Anterior cingulate cortex (tissue), 58 donors: ENCODE measurements around the gene ASPG.

Experiments
- DNase-seq, 58 donors: peaks; one replicate each; lab custom pipeline; 2025; lab: John Stamatoyannopoulos, UW

ASPG gene

DNA sequence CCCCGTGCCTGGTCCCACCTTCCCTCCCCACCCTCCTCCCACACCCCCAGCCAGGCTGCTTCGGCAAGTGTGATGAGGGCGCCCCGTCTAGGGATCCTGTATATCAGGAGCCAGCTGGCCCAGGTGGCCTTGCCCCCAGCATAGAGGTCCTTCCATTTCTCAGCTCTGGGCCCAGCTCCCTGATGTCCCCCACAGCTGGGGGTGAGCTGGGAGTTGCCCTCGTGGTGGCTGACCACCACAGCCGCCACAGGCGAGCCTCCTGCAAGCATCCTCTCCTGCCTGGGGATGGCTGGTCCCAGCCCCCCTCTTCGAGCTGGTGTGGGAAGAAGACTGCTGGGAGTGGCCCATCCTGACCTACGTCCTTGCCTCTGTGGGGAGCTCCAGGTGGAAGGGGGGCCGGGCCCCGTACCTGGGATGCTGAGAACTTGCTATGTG, 7.4 kb downstream of the ASPG start:
- no peak for DNase-seq

GRCh38 chr14:104093366-104094055, 8.0 kb downstream of the ASPG start:
- DNase-seq: peak in 1 of 58 donors; percentile 44

- DNase-seq: no peak
Observed at GRCh38 chr14:104094056-104094708, 8.7 kb downstream of the ASPG start.

- peak in 40 of 58 donors; percentile 6 to 79 (median 26) for DNase-seq
Observed at GRCh38 chr14:104094709-104095425, 9.4 kb downstream of the ASPG start.

- DNase-seq: no peak
Observed at GRCh38 chr14:104095426-104096310, 10.2 kb downstream of the ASPG start.

- no peak for DNase-seq
Observed at GRCh38 chr14:104096318-104096717, 10.8 kb downstream of the ASPG start.

GRCh38 chr14:104096751-104097700, 11.5 kb downstream of the ASPG start:
- DNase-seq: peak in 7 of 58 donors; percentile 10 to 36 (median 19)

DNA sequence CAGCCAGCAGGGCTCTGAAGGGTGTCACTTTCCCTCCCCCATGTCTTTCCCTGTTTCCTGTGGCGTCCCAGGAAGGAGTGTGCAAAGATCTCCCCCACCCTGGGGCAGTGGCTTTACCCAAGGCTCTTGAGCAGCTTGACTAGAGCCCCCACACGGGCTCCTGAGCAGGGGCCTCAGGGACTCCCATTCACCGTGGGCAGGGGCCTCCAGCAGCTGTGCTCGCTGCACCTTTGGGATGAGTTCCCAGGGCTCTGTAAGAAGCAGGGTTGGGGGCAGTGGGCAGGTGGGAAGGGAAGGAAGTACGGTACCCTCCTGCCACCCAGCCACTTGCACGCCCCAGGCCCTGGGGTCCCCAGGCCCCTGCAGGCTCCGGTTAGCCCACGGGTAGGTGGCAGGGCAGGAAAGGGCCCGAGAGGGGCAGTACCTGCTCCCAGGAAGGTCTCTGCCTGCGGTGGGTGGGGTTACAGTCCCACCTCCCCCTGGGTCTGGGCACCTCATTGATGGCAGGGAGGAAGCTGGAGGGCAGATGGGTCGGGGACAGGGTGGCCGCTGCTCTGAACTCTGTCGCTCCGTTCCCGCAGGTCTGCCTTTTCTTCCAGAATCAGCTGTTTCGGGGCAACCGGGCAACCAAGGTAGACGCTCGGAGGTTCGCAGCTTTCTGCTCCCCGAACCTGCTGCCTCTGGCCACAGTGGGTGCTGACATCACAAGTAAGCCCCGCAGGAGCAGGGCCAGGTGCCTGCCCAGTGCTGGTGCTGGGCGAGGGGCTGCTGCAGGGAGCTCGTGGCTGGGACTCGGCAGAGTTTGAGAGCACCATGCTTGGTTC, 13.0 kb downstream of the ASPG start:
- DNase-seq: no peak

- DNase-seq: no peak
Observed at GRCh38 chr14:104099096-104100041, 13.9 kb downstream of the ASPG start.

DNA sequence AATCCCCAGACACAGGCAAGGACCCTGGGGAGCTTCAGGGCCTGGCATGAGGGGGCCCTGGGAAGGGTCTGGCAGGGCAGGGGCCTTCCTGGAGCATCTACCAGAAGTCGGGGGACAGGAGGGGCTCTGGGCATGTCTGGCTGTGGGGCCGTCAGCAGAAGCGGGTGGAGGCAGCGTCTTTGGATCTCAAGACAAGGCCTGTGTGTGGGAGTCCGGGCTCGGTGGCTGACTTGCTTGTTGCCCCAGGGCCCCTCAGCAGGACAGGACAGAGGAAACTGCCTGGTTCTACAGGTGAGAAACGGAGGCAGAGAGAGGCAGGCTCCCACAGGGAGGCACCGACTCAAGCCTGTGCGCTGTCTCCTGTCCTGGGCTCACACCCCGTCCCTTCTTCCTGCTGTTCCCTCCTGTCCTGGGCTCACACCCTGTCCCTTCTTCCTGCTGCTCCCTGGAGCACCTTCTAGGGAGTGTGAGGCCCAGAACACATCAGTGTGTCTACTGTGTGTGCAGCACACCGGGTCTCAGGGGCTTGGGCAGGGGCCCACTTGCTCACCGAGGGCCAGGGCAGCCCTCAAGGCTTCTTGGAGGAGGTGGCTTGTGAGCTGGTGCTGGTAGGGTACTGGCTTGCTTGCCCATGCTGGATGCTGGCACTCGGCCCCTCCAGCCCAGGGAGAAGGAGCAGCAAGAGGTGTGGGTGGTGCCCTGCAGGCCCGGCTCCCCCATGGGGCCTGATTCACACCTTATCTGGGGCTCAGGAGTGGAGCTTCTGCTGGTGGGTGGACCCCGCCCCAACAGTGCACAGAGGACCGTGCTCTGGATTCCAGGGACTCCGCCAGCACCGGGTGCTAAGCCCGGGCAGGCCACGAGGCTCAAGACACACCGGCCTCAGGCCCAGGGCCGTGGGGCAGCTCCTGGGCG, 14.9 kb downstream of the ASPG start:
- no peak for DNase-seq

DNA sequence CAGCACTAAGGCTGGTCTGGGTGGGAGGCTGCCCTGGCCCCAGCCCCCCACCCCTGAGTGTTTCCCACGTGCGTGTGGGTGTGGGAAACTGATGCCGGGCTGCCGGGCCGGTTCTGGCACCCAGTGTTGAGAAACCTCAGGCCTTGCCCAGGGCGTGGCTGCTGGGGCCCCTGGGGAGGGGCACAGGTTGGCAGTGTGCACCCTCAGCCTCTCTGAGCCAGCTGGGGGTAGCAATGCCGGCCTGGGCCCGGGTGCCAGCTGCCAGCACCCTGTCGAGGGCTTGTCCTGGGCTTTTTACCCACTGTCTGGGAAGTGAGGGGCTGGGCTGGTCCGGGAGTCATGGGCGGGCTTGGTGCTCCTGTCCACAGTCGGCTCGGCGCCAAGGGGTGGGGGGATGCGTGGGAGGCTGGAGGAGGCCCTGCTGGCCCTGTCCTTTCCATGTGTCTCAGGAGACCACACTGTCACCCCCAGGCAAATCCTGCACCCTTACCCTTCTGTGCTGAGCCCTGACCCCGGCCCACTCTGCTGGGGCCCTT, 15.7 kb downstream of the ASPG start:
- no peak for DNase-seq

GRCh38 chr14:104101651-104102281, 16.3 kb downstream of the ASPG start:
- DNase-seq: no peak

GRCh38 chr14:104102282-104102914, 16.9 kb downstream of the ASPG start:
- DNase-seq: no peak

DNA sequence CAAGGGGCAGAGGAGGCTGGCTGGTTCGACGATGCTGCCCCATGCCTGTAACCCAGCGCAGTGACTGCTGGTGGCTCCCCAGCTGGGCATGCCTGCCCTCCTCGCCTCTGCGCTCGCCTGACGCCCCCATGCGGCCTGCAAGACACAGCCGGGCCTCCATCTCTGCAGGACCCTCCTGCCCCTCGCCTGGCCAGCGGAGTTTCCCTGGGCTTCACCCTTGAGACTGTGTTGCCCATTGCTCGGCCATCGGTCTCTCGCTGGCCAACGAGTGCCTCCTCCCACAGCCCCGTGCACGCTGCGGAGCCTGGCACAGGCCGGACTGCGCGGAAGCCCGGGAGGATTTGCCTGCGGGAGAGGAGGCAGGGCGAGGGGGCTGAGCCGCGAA, 17.6 kb downstream of the ASPG start:
- DNase-seq: no peak
